SKM-1 (cell line): ENCODE results near the gene ZMYND10.

ENCODE experiments used
- DNase-seq: peaks from one replicate; lab custom pipeline; 2025; ENCODE audit not compliant: unreplicated experiment; lab: John Stamatoyannopoulos, UW

The ZMYND10 gene

GRCh38 chr3:50345586-50346234, at the start of gene ZMYND10:
Gene ZMYND10 (minus strand): TSS chr3:50345732. CDS start chr3:50345579, 153 bp downstream.
- DNase-seq = no peak

- no peak for DNase-seq
Measured at GRCh38 chr3:50393061-50393460, 47.5 kb upstream of the ZMYND10 start.

- no peak for DNase-seq
Measured at GRCh38 chr3:50392101-50392715, 46.7 kb upstream of the ZMYND10 start.

- DNase-seq = no peak
Measured at GRCh38 chr3:50390508-50391224, 45.1 kb upstream of the ZMYND10 start.

GRCh38 chr3:50389414-50389767, 43.9 kb upstream of the ZMYND10 start:
- DNase-seq = no peak

- DNase-seq = no peak
Measured at GRCh38 chr3:50388720-50389413, 43.3 kb upstream of the ZMYND10 start.

- DNase-seq = no peak
Measured at GRCh38 chr3:50388016-50388719, 42.6 kb upstream of the ZMYND10 start.

- DNase-seq = no peak
Measured at GRCh38 chr3:50385754-50386153, 40.2 kb upstream of the ZMYND10 start.

- no peak for DNase-seq
Measured at GRCh38 chr3:50383750-50384149, 38.2 kb upstream of the ZMYND10 start.

- DNase-seq = no peak
Measured at GRCh38 chr3:50382722-50383121, 37.2 kb upstream of the ZMYND10 start.

- no peak for DNase-seq
Measured at GRCh38 chr3:50381383-50381782, 35.9 kb upstream of the ZMYND10 start.

GRCh38 chr3:50380405-50381085, 35.0 kb upstream of the ZMYND10 start:
- no peak for DNase-seq

- no peak for DNase-seq
Measured at GRCh38 chr3:50378757-50379156, 33.2 kb upstream of the ZMYND10 start.

- DNase-seq = no peak
Measured at GRCh38 chr3:50378024-50378423, 32.5 kb upstream of the ZMYND10 start.

- DNase-seq = no peak
Measured at GRCh38 chr3:50375258-50375931, 29.9 kb upstream of the ZMYND10 start.

- DNase-seq = no peak
Measured at GRCh38 chr3:50374363-50375257, 29.1 kb upstream of the ZMYND10 start.

- no peak for DNase-seq
Measured at GRCh38 chr3:50373146-50374051, 27.9 kb upstream of the ZMYND10 start.

- DNase-seq = no peak
Measured at GRCh38 chr3:50372349-50372748, 26.8 kb upstream of the ZMYND10 start.
